GM04503 (cell line): ENCODE measurements around the gene OR51S1.
"Not testable (repeated sequence)": the region's sequence is repeated elsewhere in the genome, so short reads cannot be mapped to it uniquely, and the experiment has no call there.

ENCODE experiments used
- DNase-seq: peaks from one replicate; pipeline ENCODE4 v3.0.0-alpha.2; 2012; ENCODE audit warnings: low read depth

The OR51S1 gene, protein sequence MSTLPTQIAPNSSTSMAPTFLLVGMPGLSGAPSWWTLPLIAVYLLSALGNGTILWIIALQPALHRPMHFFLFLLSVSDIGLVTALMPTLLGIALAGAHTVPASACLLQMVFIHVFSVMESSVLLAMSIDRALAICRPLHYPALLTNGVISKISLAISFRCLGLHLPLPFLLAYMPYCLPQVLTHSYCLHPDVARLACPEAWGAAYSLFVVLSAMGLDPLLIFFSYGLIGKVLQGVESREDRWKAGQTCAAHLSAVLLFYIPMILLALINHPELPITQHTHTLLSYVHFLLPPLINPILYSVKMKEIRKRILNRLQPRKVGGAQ

DNA sequence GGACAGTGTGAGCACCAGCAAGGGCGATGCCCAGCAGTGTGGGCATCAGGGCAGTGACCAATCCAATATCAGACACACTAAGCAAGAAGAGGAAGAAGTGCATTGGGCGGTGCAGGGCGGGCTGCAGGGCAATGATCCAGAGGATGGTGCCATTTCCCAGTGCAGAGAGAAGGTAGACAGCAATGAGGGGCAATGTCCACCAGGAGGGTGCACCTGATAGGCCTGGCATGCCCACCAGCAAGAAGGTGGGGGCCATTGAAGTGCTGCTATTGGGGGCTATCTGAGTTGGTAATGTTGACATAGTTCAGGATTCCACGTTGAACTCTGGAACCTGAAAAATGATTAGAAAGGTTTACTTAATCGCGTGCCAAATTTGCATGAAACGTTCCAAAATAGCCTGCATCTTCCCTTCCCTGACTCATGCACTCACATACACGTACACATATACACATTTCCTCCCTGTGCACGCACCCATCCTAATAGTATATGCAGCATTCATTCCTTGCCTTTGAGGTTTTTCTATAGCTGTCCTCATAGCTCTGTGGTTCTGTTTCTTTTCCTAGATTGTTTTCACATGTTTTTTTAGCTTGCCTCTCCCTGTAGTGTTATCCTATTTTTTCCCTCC, at the start of gene OR51S1:
TSS of gene OR51S1 (minus strand) at position 301 of the 625 bp plus-strand sequence. CDS start at position 301, 0 bp downstream.
- no peak for DNase-seq

DNA sequence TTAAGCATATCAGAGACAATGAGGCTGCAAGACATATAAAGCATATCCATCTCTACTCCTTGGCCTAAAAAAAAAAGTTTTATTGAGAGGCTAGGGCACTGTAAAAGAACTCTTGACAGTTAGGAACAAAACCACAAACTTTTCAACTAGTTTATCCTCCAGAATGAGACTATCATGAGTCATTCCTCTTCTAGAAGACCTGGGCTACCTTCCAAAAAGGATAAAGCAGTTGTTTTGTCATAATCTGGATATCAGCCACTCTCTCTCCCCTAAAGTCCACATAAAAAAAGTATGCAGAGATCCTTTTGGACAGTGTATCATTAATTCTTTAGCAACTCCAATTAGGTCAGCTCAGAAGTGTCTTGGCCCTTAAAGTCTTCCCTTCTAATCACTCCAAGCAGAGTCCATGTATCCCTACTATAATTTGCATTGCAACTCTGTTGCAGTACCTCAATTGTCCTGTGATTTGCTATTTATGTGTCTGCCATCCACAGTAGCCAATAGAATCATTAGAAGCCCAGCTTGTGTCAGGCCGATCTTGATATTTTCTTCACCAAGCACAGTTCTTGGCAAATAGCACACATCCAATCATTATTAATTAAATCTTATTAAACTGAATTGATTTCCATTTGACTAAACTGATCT, 43.1 kb upstream of the OR51S1 start:
- peak; percentile 88 for DNase-seq

DNA sequence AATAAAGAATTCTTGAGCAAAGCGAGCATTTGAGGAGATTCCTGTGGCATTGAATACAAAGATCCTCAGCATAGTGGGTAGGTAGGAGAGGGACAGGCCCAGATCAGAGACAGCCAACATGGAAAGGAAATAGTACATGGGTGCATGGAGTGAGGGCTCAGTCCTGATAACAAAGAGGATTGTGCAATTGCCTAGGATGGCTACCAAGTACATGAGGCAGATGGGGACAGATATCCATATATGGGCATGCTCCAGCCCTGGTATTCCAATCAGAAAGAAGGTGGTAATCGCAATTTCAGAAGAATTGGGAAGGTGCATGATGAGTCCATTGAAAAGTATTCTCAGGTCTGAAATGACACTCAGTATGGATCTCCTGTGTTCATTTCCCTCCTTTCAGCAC, 41.3 kb upstream of the OR51S1 start:
- no peak for DNase-seq

DNA sequence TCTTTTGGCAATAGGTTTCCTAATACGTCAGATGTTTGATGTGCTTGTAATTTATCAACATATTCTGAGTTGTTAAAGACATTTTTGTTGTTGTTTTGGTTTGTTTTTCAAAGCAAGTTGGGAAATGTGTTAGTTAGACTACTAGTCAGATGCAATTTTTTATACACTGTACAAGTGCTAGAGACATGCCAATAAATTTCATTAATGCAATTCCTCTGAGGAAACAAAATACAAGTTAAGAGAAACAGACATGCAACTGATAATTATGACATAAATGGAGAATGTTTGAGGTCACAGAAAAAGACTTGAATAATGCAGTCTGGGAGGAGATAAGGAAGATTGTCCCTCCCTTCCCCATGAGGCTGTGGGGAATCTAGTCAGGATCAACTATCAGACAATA, 38.6 kb upstream of the OR51S1 start:
- DNase-seq, result no peak

DNA sequence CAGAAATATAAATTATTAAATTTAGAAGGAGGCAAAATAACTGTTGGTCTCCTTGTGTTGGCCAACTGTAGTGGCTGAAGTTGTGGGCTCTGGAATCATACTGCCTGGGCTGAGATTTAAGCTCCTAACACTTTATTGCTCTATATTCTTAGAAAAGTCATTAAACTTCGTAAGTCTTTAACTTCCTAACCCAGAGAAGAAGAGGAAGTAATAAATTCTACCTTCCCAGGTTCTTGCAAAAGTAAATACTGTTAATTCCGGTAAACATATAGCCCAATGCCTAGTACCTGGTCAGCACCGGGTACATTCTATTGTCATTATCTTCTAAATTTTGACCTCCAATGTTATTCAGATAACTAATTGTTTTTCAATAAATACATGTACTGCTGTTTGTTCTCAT, 37.2 kb upstream of the OR51S1 start:
- no peak for DNase-seq

DNA sequence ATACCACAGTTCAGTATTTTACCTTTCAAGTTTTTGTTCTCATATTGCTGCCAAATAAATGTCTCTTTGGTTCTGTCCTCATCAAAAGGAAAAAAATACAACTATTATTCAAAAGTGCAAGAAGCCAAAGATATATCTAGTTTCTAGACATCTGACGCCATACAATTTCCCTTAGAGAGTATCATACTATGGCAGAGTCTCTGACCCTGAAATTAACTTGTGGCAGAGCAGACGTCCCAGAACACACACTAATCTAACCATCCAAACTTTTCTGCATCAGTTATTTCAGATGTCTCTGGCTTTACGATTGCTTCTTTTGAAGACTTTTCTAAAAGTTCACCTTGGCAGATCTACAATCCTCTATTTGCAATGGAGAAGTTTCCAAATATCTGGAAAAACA, 35.4 kb upstream of the OR51S1 start:
- DNase-seq, result no peak

DNA sequence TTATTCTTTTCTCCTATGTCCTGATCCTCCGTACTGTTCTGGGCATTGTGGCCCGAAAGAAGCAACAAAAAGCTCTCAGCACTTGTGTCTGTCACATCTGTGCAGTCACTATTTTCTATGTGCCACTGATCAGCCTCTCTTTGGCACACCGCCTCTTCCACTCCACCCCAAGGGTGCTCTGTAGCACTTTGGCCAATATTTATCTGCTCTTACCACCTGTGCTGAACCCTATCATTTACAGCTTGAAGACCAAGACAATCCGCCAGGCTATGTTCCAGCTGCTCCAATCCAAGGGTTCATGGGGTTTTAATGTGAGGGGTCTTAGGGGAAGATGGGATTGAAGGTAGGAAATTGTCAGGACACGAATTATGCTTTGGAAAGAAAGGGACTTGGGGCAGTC, 33.5 kb upstream of the OR51S1 start:
- DNase-seq, result no peak

DNA sequence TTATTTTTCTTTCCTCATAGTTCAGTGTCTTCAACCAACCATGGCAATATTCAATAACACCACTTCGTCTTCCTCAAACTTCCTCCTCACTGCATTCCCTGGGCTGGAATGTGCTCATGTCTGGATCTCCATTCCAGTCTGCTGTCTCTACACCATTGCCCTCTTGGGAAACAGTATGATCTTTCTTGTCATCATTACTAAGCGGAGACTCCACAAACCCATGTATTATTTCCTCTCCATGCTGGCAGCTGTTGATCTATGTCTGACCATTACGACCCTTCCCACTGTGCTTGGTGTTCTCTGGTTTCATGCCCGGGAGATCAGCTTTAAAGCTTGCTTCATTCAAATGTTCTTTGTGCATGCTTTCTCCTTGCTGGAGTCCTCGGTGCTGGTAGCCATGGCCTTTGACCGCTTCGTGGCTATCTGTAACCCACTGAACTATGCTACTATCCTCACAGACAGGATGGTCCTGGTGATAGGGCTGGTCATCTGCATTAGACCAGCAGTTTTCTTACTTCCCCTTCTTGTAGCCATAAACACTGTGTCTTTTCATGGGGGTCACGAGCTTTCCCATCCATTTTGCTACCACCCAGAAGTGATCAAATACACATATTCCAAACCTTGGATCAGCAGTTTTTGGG, 33.0 kb upstream of the OR51S1 start, which contains the start of gene OR51T1:
TSS of gene OR51T1 (plus strand) at position 41 of the 641 bp plus-strand sequence. CDS start at position 41, 0 bp downstream.
- peak; percentile 6 for DNase-seq

DNA sequence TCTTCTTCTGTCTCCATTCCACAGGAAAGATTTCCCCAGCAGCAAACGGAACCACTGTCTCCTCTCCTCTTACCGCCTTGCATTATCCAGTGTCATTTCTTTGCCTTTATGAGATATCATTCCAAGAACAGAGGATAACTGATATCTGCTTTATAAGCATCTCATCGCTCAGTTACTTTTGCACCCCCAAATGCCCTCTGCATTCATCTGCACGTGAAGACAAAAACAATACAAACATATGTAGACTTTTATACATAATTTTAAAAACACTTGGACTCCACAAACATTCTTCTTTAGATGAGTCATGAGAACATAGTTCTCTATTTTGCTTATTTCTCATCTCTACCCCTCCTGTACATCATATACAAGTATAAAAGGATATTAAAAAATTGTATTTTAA, 32.2 kb upstream of the OR51S1 start:
- no peak for DNase-seq

DNA sequence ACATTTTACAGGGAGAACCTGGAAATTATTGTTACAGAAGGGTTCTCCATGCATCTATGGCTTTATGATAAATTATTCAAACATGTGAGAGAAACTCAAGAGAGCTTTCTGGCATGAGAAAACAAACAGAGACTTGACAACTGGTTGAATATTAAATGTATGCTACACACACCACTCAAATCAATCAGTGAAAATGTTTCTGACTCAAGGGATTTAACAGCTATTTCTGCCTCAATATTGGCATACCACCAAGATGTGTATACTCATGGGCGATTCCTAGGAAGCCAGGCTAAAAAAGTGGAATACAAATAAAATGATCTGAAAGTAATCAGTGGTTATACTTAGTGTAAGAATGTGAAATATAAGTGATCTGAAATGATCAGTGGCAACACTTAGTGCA, 16.8 kb upstream of the OR51S1 start:
- no peak for DNase-seq

DNA sequence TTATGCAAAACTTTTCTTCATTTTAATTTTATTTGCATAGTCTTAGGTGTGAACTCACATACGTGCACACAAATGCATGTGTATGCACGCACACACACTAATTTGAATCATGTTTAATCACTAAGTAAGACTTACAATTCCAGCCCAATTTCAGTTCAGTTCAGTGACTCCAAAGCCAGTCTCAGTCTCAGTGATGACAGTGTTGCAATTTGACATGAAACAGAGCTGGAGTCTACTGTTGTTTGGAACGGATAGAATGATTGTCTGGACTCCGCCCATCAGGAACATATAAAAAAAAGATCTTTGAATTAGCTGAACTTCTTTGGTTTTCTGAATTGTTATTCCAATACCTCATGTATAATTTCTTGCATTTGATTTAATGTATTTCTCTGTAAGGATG, 14.9 kb upstream of the OR51S1 start:
- DNase-seq, result no peak

DNA sequence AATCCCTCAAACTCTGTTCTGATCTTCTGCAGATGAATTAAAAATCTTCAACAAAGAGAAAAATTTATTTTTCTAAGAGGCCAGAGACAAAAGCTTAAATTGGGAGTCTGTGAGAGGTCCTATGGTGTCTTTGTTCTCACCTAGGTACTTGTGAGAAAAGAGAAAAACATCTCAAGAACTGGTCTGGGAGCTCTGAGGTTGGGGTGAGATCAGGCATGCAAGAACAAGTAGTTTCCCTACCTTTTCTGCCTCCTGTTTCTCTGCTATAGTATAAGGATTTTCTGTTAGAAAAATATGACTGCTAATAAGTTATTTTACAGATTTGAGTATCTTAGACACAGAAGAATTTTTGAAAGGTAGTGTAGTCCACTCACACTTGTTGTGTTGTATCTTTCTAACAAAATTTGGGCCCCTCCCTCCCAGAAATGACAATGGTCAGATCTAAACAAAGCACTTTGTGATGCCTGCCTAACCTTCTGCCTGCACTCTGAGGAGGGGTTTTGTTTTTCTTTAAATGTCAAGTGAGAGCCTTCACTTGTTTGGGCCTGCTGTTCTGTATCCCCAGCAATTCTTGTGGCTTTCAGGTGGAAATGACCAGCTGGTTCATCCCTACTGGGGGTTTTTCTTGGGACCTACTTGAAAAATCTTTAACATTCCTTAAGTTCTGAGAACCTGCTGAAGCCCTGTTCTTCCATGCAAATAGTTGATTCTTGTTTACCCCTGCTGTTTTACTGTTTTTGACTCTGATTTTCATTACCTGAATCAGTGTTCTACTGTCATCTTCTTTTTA, 13.6 kb upstream of the OR51S1 start:
- DNase-seq, result no peak

DNA sequence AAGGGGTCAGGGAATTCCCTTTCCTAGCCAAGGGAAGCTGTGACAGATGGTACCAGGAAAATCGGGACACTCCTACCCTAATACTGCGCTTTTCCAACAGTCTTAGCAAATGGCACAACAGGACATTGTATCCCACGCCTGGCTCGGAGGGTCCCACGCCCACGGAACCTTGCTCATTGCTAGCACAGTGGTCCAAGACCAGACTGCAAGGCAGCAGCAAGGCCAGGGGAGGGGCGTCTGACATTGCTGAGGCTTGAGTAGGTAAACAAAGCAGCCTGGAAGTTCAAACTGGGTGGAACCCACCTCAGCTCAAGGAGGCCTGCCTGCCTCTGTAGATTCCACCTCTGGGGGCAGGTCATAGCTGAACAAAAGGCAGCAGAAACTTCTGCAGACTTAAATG, 5.3 kb upstream of the OR51S1 start:
- not testable (repeated sequence) for DNase-seq

DNA sequence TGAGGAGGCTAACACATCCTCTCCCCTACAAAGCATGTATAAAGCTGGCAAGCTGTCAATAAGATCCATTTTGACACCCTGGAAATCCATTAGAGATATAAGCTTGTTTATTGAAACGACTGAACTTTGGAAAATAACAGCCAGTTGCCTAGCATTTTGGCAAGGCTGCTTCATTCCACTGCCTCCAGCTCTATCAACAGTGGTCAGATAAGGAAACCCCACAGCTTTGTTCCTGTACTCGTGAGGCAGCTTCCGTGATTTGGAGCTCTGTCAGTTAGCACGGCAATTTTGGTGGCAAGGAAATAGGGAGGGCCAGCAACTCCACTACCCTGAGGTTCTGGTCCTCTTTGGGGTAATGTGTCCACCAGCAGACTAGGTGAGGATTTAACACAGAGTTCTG, 2.0 kb upstream of the OR51S1 start:
- DNase-seq, result no peak

DNA sequence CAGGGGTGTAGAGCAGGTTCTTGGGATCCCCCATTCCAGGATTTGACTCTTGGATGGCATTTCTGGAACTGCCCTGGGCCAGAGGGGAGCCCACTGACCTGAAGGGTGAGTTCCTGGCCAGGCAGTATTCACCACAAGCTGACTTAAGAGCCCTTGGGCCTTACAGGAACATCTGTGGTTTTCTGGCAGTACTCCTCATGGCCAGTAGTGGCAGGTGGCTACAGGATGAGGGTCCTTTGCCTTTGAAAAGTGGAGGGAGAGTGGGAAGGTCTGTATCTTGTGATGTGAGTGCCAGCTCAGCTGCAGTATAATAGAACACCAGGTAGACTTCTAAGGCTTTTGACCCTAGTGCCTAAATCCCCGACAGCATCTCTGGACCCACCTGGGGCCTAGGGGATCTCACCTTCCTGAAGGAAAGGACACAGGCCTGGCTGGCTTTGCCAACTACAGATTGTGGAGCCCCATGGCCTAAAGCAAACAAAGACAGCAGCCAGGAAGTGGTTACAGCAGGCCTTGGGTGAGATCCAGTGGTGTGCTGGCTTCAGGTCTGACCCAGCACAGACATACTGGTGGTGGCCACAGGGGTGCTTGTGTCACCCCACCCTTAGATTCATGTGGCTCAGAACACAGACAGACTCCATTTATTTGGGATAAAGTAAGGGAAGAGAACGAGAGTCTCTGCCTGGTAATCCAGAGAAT, 9.0 kb downstream of the OR51S1 start:
- DNase-seq, result no peak

DNA sequence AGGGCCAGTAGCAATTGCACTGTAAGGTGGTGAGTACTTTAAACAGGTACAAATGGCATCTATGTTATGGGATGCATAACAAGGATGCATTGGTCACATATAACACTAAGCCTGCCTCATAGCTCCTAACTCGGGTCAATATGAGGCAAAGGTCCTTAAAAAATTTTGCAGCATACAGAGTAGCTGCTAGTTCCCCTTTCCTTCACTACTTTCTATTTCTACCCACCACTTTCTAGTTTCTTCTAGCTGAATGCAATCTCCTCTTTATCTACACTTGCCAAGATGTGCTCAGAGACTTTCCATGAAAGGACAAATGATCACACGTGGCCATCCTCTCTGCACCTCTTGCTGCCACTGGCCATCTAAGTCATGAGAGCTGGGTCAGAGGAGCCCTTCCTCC, 18.1 kb downstream of the OR51S1 start:
- no peak for DNase-seq

DNA sequence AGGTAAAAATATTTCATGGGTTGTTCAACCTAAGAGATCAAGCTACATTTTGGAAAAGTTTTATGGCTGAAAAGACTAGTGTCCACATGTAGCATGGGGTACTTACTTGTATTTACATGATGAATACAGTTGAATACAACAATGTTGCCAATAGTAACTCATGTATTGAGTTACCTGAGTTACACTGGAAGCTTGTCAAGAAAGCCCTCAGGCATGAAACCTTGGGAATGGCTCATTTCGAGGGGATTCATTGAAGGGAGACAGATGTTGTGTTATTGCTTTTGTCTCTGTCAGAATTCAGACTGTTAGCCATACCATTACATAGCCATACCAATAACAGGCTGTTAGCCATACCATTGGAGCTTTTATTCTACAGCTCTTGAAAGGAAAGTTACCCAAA, 18.7 kb downstream of the OR51S1 start:
- no peak for DNase-seq

DNA sequence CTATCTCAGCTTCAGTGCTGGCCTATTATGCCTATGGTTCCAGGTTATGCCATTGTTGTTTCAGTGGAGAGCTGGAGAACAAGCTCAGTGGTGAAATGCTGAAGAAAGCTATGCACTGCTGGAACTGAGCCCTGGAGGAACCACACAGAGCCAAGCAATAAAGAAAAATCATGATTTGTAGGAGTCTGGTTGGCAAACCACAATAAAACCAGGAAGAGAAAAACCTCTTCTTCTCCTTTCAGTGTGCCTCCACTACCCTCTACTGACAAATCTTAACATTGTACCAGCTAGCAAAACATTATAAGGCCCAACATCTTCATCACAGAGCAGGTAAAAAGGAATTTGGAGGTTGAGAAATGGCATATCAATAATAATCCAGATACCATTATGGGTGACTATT, 22.6 kb downstream of the OR51S1 start:
- peak; percentile 9 for DNase-seq

DNA sequence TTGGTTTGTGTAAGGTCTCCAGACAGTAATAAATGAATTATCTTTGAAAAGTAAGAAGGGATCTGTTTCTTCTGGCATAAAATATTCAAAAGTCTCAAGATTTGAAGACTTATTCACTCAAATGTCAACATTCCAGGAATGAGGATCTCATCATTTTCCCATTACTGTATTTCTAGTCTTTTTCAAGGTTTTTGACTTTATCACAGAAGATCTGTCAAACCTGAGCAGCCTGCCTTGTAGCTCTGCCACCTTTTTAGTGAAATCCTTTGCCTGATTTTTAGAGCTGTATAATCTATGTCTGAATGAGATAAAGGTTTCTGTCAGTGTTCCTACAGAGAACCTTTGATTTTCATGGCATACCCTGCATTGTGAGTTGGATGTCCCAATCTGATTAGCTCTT, 23.9 kb downstream of the OR51S1 start:
- DNase-seq, result no peak

DNA sequence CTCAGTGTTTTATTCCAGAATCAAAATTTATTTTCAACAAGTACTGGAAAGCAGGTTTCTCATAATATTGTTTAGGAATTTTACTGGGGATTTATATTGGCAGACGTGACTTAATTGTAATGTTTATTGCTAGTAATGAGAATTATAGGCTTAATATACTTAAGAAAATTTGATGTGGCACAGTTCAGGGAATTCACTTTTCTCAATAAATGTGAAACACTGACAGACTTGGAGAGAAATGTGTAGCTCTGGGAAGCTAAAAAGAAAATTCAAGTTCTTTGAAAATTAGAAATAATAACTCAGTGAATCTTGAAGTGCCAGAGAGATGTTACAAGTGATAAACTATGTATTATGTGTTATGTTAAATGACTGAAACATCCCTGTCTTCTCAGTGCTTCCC, 28.0 kb downstream of the OR51S1 start, which contains the start of gene OR51F2:
TSS of gene OR51F2 (plus strand) at position 301 of the 400 bp plus-strand sequence. CDS start 101 bp downstream, outside the sequence.
- DNase-seq, result no peak

DNA sequence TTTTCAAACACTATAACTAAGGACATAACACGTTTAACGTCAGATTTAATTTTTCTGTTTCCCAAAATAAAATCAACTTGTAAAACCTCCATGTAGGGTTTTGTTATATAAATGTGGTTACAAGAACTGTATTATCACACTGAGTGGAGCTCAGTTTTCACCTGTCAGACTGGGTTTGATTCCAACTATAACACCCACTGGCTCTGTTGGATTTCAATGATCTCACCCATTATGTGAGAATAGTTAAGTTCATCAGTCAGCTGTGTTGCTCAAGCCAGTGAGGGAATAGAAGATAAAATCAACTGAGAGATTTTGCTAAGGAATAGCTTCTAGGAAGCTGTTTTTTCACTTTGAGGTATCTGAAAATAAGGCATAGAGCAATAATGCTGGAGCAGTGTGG, 39.8 kb downstream of the OR51S1 start:
- DNase-seq, result no peak
